CD4-positive, alpha-beta T cell (primary cell): ENCODE measurements around the gene TAF6L. TPM values are rescaled to one million over a fixed set of nuclear protein-coding genes. Genes with fewer than 3 reads are reported as not detected.

ENCODE experiments used
- ATAC-seq: fragments of 200-7000 bp; cut with Tn5 transposase; one replicate; pipeline ENCODE4 v1.10.0; 2022; ENCODE audit warnings: mild to moderate bottlenecking; ENCODE audit not compliant: poor library complexity
- CTCF ChIA-PET: fragments of 350-600 bp; sonication (Branson Sonifier 250); formaldehyde crosslinking; loops from one replicate; lab custom pipeline; 2021; ENCODE audit warnings: antibody characterized with exemption, inconsistent platforms; lab: Charles Lee
- POLR2A ChIA-PET: fragments of 350-600 bp; sonication (Branson Sonifier 250); formaldehyde crosslinking; loops from one replicate; lab custom pipeline; 2021; ENCODE audit warnings: antibody characterized with exemption, inconsistent platforms; lab: Charles Lee
- DNase-seq, 14 experiments: peaks; one replicate each; pipeline ENCODE4 v3.0.0-alpha.2; 2013 to 2020; ENCODE audit warnings: mixed read lengths in 2 of 14
- H3K27ac ChIP-seq, 2 donors: one replicate each; pipeline versions ENCODE4 v1.5.1 to v1.7.0; 2013; ENCODE audit warnings: low read length in 2 of 2, low read depth in 1 of 2, mild to moderate bottlenecking in 1 of 2
- H3K27me3 ChIP-seq, 2 experiments: 1 replicate in 1 of 2; 2 replicates in 1 of 2; pipeline versions ENCODE4 v1.6.1 to v1.7.0; 2013; ENCODE audit warnings: low read length in 2 of 2, control low read depth in 1 of 2, mild to moderate bottlenecking in 1 of 2, moderate library complexity in 1 of 2; ENCODE audit not compliant: insufficient read depth in 2 of 2, control insufficient read depth in 1 of 2
- H3K36me3 ChIP-seq: one replicate; pipeline ENCODE4 v1.6.1; 2013; ENCODE audit warnings: low read length, control low read depth; ENCODE audit not compliant: insufficient read depth
- H3K4me1 ChIP-seq: one replicate; pipeline ENCODE4 v1.6.1; 2013; ENCODE audit warnings: low read length, control low read depth; ENCODE audit not compliant: insufficient read depth
- H3K4me3 ChIP-seq: one replicate; pipeline ENCODE4 v1.5.1; 2013; ENCODE audit warnings: mild to moderate bottlenecking, low read length, moderate library complexity
- H3K9me3 ChIP-seq, 2 experiments: 1 replicate in 1 of 2; 2 replicates in 1 of 2; pipeline versions ENCODE4 v1.6.1 to v1.7.0; 2013; ENCODE audit warnings: low read length in 2 of 2, mild to moderate bottlenecking in 2 of 2, control low read depth in 1 of 2, moderate library complexity in 1 of 2; ENCODE audit not compliant: control insufficient read depth in 1 of 2, insufficient read depth in 1 of 2
- H3K27ac Mint-ChIP-seq: one replicate; pipeline ENCODE4 v1.8.0; 2020; ENCODE audit warnings: mixed read lengths
- H3K27me3 Mint-ChIP-seq: one replicate; pipeline ENCODE4 v1.8.0; 2021; ENCODE audit warnings: mixed read lengths
- H3K36me3 Mint-ChIP-seq: one replicate; pipeline ENCODE4 v1.8.0; 2021; ENCODE audit warnings: low read depth, mixed read lengths
- H3K4me1 Mint-ChIP-seq: one replicate; pipeline ENCODE4 v1.8.0; 2021; ENCODE audit warnings: low read depth, mixed read lengths
- H3K4me3 Mint-ChIP-seq: one replicate; pipeline ENCODE4 v1.8.0; 2020; ENCODE audit warnings: mild to moderate bottlenecking, mixed read lengths
- H3K9me3 Mint-ChIP-seq: one replicate; pipeline ENCODE4 v1.8.0; 2020; ENCODE audit warnings: mixed read lengths
- CTCF ChIP-seq: fragments of 200-600 bp; IDR thresholded peaks from one replicate; pipeline ENCODE4 v1.8.0; 2022; ENCODE audit warnings: antibody characterized with exemption, mild to moderate bottlenecking
- intact Hi-C, 2 experiments: fragments of 100-400 bp; cut with DNase I in 1 of 2; cut with micrococcal nuclease in 1 of 2; formaldehyde crosslinking; loops; one replicate each; pipeline versions ENCODE4 v1.15.1 to v1.9.0; 2023 to 2025; cut with DNase I, micrococcal nuclease
- total RNA-seq, 174 experiments: library from RNA in 2 of 174; stranded (reverse) in 2 of 174; gene quantifications; one replicate each; pipeline ENCODE4 v1.2.3 and lab custom pipeline; 2021 to 2026

TAF6L gene
- total RNA-seq, 2 experiments from 2014 or later = 11.5 to 11.8 TPM

- Histone ChIP-seq H3K9me3 (no peaks in the 10 kb centered on the region), H3K4me1 (peaks cover 41% of the 10 kb centered on the region), H3K4me3 (peak within 1 kb of the TSS; percentile 80), H3K27ac (peak within 1 kb of the TSS; percentile 84 to 88), H3K27me3 (no peaks in the 10 kb centered on the region), H3K36me3 (peaks cover 21% of the 10 kb centered on the region)
- no peak for TF ChIP-seq CTCF
- DNase-seq (peak; percentile 92 to 100 (median 97)), ATAC-seq (peak; percentile 93)
- no peaks in the 10 kb centered on the region for H3K27me3 Mint-ChIP-seq
- no peaks in the 10 kb centered on the region for H3K9me3 Mint-ChIP-seq
- ChIA-PET CTCF (interaction anchor here (0.6 to 3.8 kb wide), 7 partner anchors 8 to 127 kb away, joined by 3 to 42 read pairs (median 6); partner anchors contain the start of genes HNRNPUL2, SLC3A2, TAF6L and TMEM179B), POLR2A (interaction anchor here (0.8 to 5.6 kb wide), 43 partner anchors 8 to 1564 kb away, joined by 3 to 228 read pairs (median 6); partner anchors contain the start of genes B3GAT3, C11orf98, CSKMT and EEF1G)
- peaks cover 18% of the 10 kb centered on the region for H3K36me3 Mint-ChIP-seq
- peaks cover 35% of the 10 kb centered on the region for H3K4me1 Mint-ChIP-seq
- peak within 1 kb of the TSS; percentile 89 for H3K27ac Mint-ChIP-seq
- H3K4me3 Mint-ChIP-seq = peak within 1 kb of the TSS; percentile 93
- intact Hi-C loops = loop anchor here (1.0 to 5.0 kb wide), 5 partner anchors 7 to 88 kb away; partner anchors contain the start of genes TTC9C (in 2 of the 2), POLR2G (in 1 of the 2) and TMEM179B (in 1 of the 2)
Measured at GRCh38 chr11:62753736-62754603, 17.2 kb upstream of the TAF6L start, which contains the start of gene ZBTB3. Gene ZBTB3 (minus strand): TSS chr11:62754160. CDS start chr11:62753664, 496 bp downstream.

- Histone ChIP-seq H3K36me3 (peaks cover 19% of the 10 kb centered on the region), H3K27ac (no peak overlapping the region), H3K9me3 (no peaks in the 10 kb centered on the region), H3K4me3 (no peak overlapping the region), H3K27me3 (no peaks in the 10 kb centered on the region), H3K4me1 (peaks cover 34% of the 10 kb centered on the region)
- ATAC-seq (no peak), DNase-seq (no peak)
- H3K4me1 Mint-ChIP-seq = peaks cover 27% of the 10 kb centered on the region
- peaks cover 13% of the 10 kb centered on the region for H3K36me3 Mint-ChIP-seq
- peak overlapping the region; percentile 61 for H3K4me3 Mint-ChIP-seq
- no peaks in the 10 kb centered on the region for H3K27me3 Mint-ChIP-seq
- ChIA-PET POLR2A (interaction anchor here (1.8 to 4.0 kb wide), 8 partner anchors 10 to 182 kb away, joined by 4 to 228 read pairs (median 42); partner anchors contain the start of genes EEF1G, HNRNPUL2, STX5 and TAF6L), CTCF (interaction anchor here (0.6 to 3.8 kb wide), 5 partner anchors 16 to 126 kb away, joined by 3 to 42 read pairs (median 4); partner anchors contain the start of genes SLC3A2, TAF6L and TMEM179B)
- TF ChIP-seq CTCF = no peak
- no peak overlapping the region for H3K27ac Mint-ChIP-seq
- intact Hi-C loops = loop anchor here in 1 of 2 experiments (2.0 kb wide), 1 partner anchor 26 kb away; the partner anchor contains the start of gene TTC9C
- H3K9me3 Mint-ChIP-seq = no peaks in the 10 kb centered on the region
Measured at GRCh38 chr11:62755086-62755615, 16.0 kb upstream of the TAF6L start.
